NCI-H128 (cell line): ENCODE results near the gene NEDD4L.

Experiments used
- DNase-seq: peaks from one replicate; lab custom pipeline; 2025; ENCODE audit not compliant: unreplicated experiment; lab: John Stamatoyannopoulos, UW

The NEDD4L gene

DNA sequence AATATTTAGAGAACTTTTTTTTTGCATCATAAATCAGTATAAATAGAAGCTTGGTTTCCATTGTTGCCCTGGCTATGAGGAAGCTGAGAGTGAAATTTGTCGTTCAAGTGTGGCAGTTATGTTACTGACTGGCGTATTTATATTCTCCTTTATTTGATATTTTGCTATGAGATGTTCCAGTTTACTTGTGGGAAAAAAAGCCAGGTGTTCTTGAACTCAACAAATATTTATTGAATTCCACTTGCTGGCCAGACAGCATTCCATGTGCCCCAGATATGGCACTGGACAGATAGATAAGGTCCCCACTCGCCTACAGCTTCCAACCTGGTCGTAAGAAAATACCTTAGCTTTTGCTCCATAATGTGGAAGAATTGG is 44.7 kb downstream of the NEDD4L start:
- DNase-seq: no peak

DNA sequence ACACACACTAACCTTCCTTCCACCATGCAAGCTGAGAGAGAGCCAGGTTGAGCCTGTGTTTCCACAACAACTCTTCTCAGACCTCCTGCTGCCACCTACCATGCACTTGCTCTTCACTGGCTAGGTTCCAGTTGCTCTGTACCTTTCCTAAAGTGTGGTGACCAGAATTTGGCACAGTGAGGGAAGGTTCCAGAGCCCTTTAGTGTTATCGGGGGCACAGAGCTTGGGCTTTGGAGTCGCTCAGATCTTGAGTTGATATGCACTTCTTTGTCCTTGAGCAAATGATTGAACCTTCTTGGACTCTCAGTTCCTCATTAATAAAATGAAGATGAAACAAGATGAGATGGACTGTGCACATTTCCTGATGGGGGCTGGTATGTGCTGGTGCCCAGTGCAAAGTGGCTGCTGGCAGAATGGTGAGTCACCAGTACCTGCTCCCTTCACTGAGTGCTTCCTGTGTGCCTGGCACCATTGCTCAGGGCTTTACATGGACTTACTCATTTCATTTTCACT is 47.1 kb downstream of the NEDD4L start:
- DNase-seq: no peak

DNA sequence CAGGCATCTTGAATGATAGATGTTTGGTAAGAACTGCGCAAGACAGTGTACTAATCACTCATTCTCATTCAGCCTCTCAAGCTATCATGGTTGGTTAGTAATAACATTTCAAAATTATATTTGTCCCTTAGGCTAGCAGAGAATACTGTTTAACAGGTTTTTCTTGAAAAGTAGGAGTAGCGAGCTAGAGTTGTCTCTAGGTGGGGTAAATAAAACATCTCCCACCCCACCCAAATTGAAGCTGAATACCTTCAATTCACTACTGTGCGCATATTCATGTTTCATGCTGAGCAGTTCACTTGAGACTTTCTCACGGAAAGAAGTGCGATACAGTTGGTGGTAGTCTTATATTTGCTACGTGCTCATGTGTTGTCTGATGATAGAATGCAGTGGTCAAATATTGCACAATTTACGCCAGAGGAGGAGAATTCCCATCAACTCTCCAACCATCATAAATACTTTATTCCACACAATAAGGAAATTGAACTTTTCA is 49.3 kb downstream of the NEDD4L start:
- DNase-seq: no peak

- no peak for DNase-seq
Measured at GRCh38 chr18:58095222-58095621, 51.2 kb downstream of the NEDD4L start.

- DNase-seq: no peak
Measured at GRCh38 chr18:58095655-58096054, 51.6 kb downstream of the NEDD4L start.

- no peak for DNase-seq
Measured at GRCh38 chr18:58096658-58097057, 52.6 kb downstream of the NEDD4L start.

GRCh38 chr18:58097121-58097906 is 53.3 kb downstream of the NEDD4L start:
- DNase-seq: no peak

GRCh38 chr18:58097907-58098166 is 53.8 kb downstream of the NEDD4L start:
- DNase-seq: no peak

DNA sequence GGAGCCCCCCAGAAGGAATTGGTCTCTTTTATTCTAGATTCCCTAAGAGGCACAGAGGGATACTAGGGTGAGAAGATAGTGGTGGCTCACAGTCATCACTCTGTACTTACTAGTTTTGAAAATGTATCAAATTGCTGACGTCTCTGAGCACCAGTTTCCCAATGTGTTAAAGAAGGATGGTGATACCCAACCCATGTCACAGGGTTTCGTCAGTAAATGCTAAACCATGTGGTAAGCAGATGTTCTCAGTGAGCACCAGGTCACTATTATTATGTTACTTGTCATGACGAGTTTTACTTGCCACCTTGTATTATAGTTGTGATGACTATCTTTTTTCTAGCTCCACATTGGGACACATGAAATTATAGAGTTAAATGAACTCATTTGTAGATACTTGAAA is 54.7 kb downstream of the NEDD4L start:
- DNase-seq: no peak

- no peak for DNase-seq
Measured at GRCh38 chr18:58100154-58100553, 56.1 kb downstream of the NEDD4L start.

DNA sequence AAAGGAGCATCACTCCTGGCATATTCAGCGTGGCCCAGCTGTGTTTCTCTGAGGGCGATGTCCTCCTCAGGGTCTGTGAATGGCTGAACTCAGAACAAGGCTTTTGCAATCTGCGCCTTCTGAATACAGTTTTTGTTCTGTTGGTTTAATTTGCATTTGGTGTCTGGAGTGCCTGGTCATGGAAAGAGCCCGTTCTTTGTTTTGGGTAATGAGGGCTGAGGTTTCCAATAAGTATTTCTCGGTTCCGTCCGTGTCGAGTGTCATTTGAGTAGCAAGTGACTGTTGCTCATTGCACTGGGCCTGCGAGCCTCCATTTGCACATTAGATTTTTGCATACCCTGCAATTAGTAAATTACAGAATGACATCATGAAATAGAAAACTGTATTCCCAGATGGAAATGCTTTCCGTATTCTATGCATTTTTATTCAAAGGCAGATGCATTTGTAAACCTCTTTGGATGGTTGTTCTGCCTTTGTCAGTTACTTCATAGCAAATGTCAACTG is 57.3 kb downstream of the NEDD4L start:
- no peak for DNase-seq

- DNase-seq: no peak
Measured at GRCh38 chr18:58102018-58102417, 58.0 kb downstream of the NEDD4L start.

GRCh38 chr18:58102875-58103274 is 58.8 kb downstream of the NEDD4L start:
- no peak for DNase-seq

GRCh38 chr18:58103339-58103985 is 59.4 kb downstream of the NEDD4L start:
- DNase-seq: no peak

GRCh38 chr18:58104096-58104495 is 60.1 kb downstream of the NEDD4L start:
- DNase-seq: no peak

DNA sequence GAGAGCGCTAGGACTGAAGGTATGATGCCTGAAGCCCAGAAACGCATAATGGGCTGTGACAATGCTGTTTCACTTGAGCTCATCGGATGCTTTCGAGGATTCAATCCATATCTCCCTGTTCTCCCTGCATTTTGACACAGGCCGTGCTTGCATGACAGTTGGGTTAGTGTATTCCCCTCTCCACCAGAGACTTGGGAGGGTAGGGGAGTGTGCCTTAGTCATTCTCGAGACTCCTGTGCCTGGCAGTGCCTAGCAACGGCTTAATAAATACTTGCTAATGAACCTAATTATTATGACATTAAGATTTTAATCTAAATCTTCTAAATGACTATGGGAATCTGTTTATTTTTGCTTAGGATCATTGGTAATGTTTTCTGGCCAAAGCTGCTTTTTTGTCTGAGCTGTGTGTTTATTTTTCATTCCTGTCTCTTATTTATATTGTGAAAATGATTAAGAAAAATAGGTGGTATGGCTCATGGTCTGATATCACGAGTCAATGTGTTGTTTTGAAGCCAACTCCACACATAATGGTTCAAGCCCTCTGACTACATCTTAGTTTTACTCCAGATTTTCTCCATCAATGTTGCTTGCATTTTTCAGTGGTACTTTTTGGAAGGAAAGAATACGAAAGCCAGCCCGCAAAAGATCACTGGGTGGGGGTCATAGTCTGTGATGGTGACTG is 61.3 kb downstream of the NEDD4L start:
- DNase-seq: no peak

DNA sequence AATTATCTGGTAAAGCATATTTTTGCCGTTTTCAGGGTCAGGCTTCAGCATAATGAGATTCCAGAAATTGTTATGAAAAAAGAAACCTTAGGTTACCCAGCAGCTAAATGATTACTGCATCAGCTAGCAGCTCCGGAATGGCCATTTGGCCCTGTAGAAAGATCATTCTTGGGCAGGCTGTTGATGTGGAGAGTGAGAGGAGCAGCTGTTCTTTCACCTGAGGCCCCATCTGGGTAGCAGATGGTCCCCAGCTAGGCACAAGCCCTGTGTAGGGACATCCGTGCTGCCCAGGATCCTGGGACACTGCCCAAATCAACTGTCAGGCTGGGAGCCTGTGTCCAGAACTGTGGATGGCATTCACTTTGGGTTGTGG is 61.8 kb downstream of the NEDD4L start:
- no peak for DNase-seq

GRCh38 chr18:58106289-58107070 is 62.5 kb downstream of the NEDD4L start:
- DNase-seq: no peak

DNA sequence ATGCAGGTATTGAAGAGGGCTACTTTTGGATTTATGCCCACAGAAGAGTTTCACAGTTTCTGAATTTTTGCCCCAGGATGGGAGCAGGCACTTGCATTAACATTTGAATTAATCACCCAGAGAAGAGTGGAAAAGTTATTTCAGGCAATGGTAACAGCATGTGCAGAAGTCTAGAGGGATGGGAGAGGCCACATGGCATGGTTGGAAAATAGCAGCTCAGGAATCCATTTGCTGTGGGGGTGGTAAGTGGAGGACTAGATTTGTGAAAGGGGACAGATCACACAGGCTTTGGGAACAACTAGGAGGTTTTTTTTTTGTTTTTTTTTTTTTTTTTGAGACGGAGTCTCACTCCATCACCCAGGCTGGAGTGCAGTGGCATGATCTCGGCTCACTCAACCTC is 65.2 kb downstream of the NEDD4L start:
- no peak for DNase-seq

DNA sequence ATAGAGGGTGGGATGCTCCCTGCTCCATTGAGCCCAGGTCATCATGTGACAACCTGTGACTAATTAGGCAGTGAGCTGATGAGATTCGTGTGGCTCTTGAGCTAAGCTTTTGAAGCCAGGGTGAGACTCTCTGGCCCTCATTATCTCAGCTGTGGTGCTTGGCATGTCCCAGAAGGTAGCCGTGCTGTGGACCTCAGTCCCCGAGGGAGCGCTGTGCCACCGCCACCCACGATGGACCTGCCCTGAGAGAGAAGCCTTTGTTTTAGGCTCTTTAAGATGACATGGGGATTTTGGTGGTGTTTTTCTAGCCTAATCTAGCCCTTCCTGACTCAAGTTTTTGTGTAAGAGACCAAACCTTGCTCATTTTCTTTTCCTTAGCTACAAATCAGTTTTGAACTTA is 66.4 kb downstream of the NEDD4L start:
- no peak for DNase-seq

- DNase-seq: no peak
Measured at GRCh38 chr18:58112174-58112573, 68.1 kb downstream of the NEDD4L start.
